Effector memory CD4-positive, alpha-beta T cell (primary cell): ENCODE results near the gene BRICD5.
"Not testable (repeated sequence)": the region's sequence is repeated elsewhere in the genome, so short reads cannot be mapped to it uniquely, and the experiment has no call there.

Source experiments
- DNase-seq, 3 donors: peaks; one replicate each; pipeline ENCODE4 v3.0.0-alpha.2; 2020
- H3K27ac ChIP-seq: 2 replicates; pipeline ENCODE4 v1.7.0; 2013; ENCODE audit warnings: mild to moderate bottlenecking, low read length, moderate library complexity; ENCODE audit not compliant: insufficient read depth, poor library complexity, severe bottlenecking
- H3K27me3 ChIP-seq: replicated peaks from 2 replicates; pipeline ENCODE4 v1.7.0; 2013; ENCODE audit warnings: mild to moderate bottlenecking, low read length; ENCODE audit not compliant: insufficient read depth, control insufficient read depth, poor library complexity, severe bottlenecking
- H3K36me3 ChIP-seq: 2 replicates; pipeline ENCODE4 v1.7.0; 2013; ENCODE audit warnings: mild to moderate bottlenecking, low read length, moderate library complexity; ENCODE audit not compliant: control insufficient read depth, insufficient read depth
- H3K4me1 ChIP-seq: 2 replicates; pipeline ENCODE4 v1.7.0; 2013; ENCODE audit warnings: low read length, mild to moderate bottlenecking; ENCODE audit not compliant: control insufficient read depth, insufficient read depth, poor library complexity, severe bottlenecking
- H3K4me3 ChIP-seq: 2 replicates; pipeline ENCODE4 v1.7.0; 2013; ENCODE audit warnings: low read length, low read depth, mild to moderate bottlenecking; ENCODE audit not compliant: insufficient read depth, poor library complexity, severe bottlenecking
- H3K9me3 ChIP-seq: 2 replicates; pipeline ENCODE4 v1.7.0; 2013; ENCODE audit warnings: mild to moderate bottlenecking, low read length, moderate library complexity; ENCODE audit not compliant: control insufficient read depth

BRICD5 gene

DNA sequence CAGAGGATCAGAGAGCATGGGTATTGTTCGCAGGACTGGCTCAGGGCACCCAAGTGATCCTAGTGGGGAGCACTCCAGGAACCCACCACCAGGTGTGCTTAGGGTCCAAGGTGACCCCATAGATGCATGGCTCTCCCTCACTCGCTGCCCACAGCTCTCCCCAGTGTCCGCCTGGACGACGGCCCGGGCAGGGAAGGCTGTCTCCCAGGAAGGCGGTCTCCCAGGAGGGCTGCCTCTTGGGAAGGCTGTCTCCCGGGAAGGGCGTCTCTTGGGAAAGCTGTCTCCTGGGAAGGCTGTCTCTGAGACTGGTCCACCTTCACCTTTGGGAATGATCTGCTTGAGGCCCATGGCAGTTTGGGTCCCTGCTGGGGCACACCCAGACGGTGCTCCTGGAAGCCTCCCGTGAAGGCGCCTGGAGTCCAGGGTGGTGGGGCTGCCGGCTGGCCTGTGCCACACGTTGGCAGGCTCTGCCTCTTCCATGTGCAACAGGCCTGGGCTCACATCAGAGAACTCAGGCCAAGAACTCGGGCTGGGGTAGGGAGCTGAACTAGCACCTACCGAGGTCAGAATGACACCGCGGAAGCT is 35.7 kb upstream of the BRICD5 start:
- Histone ChIP-seq H3K36me3 (peaks cover 34% of the 10 kb centered on the region), H3K4me1 (no peaks in the 10 kb centered on the region), H3K9me3 (no peaks in the 10 kb centered on the region), H3K27ac (no peak overlapping the region), H3K27me3 (no peaks in the 10 kb centered on the region), H3K4me3 (no peak overlapping the region)
- no peak for DNase-seq

DNA sequence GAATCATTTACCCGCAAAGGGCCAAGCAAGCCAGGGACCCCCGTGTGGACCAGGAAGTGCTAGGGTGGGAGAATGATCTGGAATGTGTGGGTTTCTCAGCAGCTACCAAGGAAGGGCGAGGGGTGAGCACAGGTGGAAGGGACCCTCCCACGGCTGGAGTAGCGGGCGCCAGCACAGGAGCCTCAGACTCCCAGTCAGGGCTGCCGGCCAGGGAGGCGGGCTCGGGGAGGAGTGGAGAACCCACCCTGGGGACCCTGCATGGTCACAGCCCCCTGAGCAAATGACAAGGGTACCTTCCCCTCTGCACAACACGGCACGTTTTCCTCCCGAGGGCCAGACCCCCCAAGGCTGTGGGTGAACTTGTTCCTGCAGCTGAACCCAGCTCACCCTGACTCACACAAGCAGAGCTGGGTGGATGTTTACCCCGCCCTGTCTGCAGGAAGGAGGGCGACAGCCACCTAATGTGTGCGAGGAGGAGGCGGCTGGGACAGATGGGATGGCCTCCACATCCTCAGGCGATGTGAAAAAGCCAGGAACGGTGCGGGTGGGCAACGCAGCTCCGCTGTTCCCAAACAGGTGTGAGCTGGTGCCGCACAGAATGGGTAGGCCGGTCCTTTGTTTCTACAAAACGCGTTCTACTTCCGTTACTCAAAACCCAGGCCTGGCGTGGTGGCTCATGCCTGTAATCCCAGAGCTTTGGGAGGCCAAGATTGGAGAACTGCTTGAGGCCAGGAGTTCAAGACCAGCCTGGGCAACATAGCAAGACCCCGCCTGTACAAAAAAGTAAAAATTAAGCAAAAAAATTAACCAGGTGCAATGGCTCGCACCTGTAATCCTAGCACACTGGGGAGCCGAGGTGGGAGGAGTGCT is 34.5 kb upstream of the BRICD5 start:
- no peak for DNase-seq
- Histone ChIP-seq H3K36me3 (peaks cover 34% of the 10 kb centered on the region), H3K9me3 (no peaks in the 10 kb centered on the region), H3K4me1 (no peaks in the 10 kb centered on the region), H3K27ac (no peak overlapping the region), H3K4me3 (no peak overlapping the region), H3K27me3 (no peaks in the 10 kb centered on the region)

DNA sequence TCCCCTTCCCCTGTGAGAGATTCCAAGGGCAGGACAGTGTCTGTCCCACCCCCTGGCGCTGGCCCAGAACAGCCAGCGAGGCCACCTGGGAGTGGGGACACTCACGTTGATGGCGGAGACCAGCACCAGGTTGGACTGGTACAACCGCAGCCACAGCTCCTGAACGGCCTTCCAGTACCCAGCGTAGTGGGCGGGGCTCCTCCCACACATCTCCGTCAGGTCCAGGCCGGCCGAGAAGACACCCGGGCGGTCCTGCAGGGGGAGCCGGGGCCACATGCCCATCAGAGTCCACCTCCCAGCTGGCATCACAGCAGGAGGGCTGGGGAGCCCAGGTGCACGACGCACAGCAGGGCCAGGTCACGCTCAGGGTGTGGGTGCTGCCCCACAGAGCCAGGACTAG is 33.6 kb upstream of the BRICD5 start:
- Histone ChIP-seq H3K27ac (no peak overlapping the region), H3K9me3 (no peaks in the 10 kb centered on the region), H3K27me3 (no peaks in the 10 kb centered on the region), H3K36me3 (peaks cover 34% of the 10 kb centered on the region), H3K4me1 (no peaks in the 10 kb centered on the region), H3K4me3 (no peak overlapping the region)
- DNase-seq: no peak

DNA sequence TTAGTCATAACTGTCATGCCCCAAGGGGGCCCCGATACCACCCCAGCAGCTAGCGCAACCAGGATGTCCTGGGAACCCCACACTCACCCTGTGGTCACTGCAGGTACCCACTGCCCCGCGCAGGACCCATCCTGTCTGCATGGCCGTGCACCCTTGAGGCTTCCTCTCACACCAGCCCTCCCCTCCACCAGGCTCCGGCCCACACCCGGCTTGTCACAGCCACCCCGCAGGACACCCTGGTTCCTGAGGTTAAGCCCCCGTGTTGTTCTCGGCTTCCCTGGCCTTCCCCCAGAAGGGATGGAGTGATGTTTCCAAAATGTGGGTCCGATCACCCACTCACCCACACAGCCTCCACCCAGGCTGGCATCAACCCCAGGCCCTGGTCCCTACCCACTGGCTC is 33.1 kb upstream of the BRICD5 start:
- no peak overlapping the region for H3K27ac ChIP-seq
- no peaks in the 10 kb centered on the region for H3K4me1 ChIP-seq
- no peak for DNase-seq
- no peak overlapping the region for H3K4me3 ChIP-seq
- peaks cover 34% of the 10 kb centered on the region for H3K36me3 ChIP-seq
- H3K9me3 ChIP-seq: no peaks in the 10 kb centered on the region
- no peaks in the 10 kb centered on the region for H3K27me3 ChIP-seq

DNA sequence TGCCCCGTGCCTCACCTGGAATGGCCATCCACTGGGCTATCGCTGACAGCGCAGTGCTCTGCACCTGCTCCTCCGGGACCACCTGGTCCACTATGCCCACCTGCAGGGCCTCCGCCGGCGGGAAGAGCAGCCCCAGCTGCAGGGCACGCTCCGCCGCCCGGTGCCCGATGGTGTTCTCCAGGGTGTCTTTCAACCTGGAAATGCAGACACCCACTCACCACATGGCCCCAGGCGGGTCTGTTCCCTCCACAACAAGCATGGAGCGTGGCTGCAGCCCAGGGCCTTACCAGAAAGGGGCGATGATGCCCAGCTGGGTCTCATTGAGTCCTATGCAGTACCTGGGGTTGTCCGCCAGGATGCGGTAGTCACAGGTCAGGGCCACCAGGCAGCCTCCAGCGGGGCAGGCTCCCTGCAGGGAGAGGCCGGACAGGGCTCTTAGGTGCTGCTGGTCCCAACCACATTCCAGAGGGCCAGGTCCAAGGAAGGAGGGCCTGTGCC is 32.4 kb upstream of the BRICD5 start:
- no peak overlapping the region for H3K4me3 ChIP-seq

DNA sequence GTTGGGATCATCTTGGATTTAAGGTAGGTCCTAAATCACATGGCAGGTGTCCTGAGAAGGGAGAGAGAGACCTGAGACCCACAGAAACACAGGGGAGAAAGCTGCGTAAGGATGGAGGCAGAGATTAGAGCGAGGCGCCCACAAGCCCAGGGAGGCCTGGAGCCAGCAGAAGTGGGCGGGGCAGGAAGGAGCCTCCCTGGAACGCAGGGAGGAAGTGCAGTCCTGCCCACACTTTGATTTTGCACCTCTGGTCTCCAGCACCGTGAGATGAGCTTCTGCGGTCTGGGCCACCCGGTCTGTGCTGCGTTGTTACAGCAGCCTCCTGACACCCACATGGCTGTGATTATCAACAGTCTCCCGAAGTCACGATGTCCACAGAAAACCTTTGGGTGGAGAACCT is 31.9 kb upstream of the BRICD5 start:
- Histone ChIP-seq H3K4me3 (no peak overlapping the region), H3K4me1 (no peaks in the 10 kb centered on the region), H3K36me3 (peaks cover 34% of the 10 kb centered on the region), H3K9me3 (no peaks in the 10 kb centered on the region), H3K27ac (no peak overlapping the region), H3K27me3 (no peaks in the 10 kb centered on the region)
- no peak for DNase-seq

More for the DNA sequence above, 32.4 kb upstream of the BRICD5 start:
- peaks cover 34% of the 10 kb centered on the region for H3K36me3 ChIP-seq
- no peaks in the 10 kb centered on the region for H3K9me3 ChIP-seq
- no peaks in the 10 kb centered on the region for H3K4me1 ChIP-seq
- no peak overlapping the region for H3K27ac ChIP-seq
- DNase-seq: no peak
- H3K27me3 ChIP-seq: no peaks in the 10 kb centered on the region

DNA sequence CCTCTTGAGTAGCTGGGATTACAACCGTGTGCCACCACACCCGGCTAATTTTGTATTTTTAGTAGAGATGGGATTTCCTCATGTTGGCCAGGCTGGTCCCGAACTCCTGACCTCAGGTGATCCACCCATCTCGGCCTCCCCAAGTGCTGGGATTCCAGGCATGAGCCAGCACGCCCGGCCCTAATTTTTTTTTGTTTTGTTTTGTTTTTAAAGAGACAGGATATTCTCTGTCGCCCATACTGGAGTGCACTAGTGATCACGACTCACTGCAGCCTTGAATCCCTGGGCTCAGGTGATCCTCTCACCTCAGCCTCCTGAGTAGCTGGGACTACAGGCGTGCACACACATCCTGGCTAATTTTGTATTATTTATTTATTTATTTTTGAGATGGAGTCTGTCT is 29.7 kb upstream of the BRICD5 start:
- not testable (repeated sequence) for H3K9me3 ChIP-seq, DNase-seq, H3K4me3 ChIP-seq, H3K27ac ChIP-seq, H3K27me3 ChIP-seq
- Histone ChIP-seq H3K36me3 (peaks cover 23% of the 10 kb centered on the region), H3K4me1 (peaks cover 11% of the 10 kb centered on the region)

DNA sequence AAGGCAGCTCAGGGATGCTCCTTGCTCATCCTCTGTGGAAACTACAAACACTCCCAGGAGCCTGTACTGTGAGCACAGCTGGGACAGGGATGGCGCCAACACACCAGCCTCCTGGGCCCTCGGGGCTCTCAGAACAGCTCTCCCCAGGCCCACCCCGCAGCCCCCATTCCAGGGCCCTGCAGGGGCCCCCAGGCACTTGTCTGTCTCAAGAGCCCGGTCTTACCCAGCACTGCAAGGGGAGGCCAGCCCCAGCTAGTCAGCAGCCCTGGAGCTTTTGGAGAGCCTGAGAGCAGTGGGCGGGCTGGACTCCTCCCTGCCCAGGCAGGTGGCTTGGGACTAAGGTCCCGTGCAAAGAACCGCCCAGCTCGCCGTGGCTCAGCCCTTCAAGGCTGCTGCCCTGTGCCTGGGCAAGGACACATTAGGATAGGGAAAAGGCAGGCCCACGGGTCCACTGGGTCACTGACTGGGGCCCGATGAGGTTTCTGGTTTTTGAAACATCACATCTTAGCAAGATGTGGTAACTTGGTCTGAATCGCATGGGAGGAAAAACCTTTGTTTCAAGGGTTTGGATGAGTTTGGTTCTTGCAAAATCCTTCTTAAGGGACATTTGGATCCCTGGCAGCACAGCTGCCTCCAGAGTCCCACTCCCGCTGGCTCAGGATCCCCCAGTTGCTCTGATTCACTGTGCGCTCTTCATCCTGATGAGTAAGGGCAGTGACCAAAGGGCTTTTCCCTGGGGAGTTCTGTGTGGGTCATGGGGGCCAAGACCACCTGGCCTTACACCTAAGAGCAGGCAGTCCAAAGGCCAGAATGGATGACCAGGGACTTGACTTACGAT is 28.4 kb upstream of the BRICD5 start:
- Histone ChIP-seq H3K4me3 (no peak overlapping the region), H3K9me3 (no peaks in the 10 kb centered on the region), H3K27me3 (peaks cover 7% of the 10 kb centered on the region), H3K36me3 (peaks cover 27% of the 10 kb centered on the region), H3K4me1 (peaks cover 11% of the 10 kb centered on the region), H3K27ac (no peak overlapping the region)
- DNase-seq: no peak

DNA sequence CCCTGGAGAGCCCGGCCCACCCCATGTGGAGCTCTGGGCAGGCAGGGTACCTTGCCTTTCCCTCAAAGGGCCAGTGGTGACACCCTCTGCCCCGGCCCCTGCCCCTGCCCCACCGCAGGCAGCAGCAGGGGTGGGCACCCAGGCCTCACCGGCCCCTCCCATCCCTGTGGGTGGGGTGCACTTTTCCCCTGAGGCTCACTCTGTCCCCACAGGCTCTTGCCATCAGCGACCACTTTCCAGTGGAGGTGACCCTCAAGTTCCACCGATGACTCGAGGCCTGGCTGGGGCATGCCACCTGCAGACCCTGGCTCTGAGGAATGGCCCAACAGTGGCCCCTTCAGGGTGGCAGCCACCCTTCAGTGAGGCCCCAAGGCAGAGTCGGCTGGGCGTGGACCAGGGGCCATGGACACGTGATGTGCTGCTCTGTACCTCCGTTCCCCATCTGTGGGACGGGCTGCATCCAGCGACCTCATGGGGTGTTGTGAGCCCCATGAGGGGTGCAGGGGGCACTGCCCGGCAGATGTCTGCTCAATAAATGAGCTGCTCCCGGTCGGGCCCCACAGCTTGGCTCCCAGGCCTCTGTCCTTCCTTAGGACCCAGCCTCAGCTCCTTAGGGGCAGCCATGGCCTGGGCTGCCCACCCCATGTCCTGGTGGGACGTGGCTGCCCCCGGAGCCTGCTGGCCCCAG is 27.6 kb upstream of the BRICD5 start:
- H3K36me3 ChIP-seq: peaks cover 28% of the 10 kb centered on the region
- no peak for DNase-seq
- no peak overlapping the region for H3K27ac ChIP-seq
- H3K4me3 ChIP-seq: no peak overlapping the region
- H3K27me3 ChIP-seq: peaks cover 7% of the 10 kb centered on the region
- no peaks in the 10 kb centered on the region for H3K9me3 ChIP-seq
- H3K4me1 ChIP-seq: peaks cover 11% of the 10 kb centered on the region
